ENCODE data around the gene PARVA. TPM values are rescaled to one million over a fixed set of nuclear protein-coding genes. Genes with fewer than 3 reads are reported as not detected.

Gene PARVA
- total RNA-seq, 1 experiment from 2014 or later: 31.5 TPM

DNA sequence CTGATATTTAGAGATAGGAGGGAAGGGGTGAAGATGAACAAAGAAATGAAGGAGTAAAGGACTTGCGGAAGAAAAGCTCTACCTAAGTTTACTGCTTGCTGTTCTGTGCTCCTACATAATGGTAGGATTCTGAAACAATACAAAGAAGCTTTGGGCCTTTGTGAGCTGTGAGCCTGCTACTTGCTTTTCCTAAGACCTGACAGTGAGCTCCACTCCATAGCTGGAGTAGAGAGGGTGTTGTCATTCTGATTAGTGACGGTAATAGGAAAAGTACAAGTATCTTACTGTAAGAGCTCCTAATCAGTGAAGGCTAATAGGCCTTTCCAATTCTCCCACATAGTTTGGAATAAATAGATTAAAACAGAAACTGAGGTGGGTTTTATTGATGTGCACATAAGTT is 75.9 kb downstream of the PARVA start:
- H3K4me3 ChIP-seq: no peak overlapping the region
- H3K79me2 ChIP-seq (ENCODE audit: low read depth): no peaks in the 10 kb centered on the region
- no peaks in the 10 kb centered on the region for H3K9me3 ChIP-seq (ENCODE audit: insufficient read depth, low read depth)
- peaks cover 17% of the 10 kb centered on the region for H3K4me1 ChIP-seq (replicated peaks; ENCODE audit: insufficient read depth)
- peaks cover 11% of the 10 kb centered on the region for H3F3A ChIP-seq (ENCODE audit: insufficient read depth, low read depth)
- TF ChIP-seq, protein P1, sequence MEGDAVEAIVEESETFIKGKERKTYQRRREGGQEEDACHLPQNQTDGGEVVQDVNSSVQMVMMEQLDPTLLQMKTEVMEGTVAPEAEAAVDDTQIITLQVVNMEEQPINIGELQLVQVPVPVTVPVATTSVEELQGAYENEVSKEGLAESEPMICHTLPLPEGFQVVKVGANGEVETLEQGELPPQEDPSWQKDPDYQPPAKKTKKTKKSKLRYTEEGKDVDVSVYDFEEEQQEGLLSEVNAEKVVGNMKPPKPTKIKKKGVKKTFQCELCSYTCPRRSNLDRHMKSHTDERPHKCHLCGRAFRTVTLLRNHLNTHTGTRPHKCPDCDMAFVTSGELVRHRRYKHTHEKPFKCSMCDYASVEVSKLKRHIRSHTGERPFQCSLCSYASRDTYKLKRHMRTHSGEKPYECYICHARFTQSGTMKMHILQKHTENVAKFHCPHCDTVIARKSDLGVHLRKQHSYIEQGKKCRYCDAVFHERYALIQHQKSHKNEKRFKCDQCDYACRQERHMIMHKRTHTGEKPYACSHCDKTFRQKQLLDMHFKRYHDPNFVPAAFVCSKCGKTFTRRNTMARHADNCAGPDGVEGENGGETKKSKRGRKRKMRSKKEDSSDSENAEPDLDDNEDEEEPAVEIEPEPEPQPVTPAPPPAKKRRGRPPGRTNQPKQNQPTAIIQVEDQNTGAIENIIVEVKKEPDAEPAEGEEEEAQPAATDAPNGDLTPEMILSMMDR (conservative IDR thresholded peaks at IDR 0.05): no peak
- TF ChIP-seq EZH2 (IDR thresholded peaks at IDR 0.05; ENCODE audit: low read depth): no peak
- intact Hi-C loops (cut with micrococcal nuclease; ENCODE audit: unreplicated experiment): no loop called here
- no peaks in the 10 kb centered on the region for H3K36me3 ChIP-seq (ENCODE audit: low read depth)
- H3K9me2 ChIP-seq (ENCODE audit: insufficient read depth): no peaks in the 10 kb centered on the region
- no peaks in the 10 kb centered on the region for H3K27me3 ChIP-seq (ENCODE audit: insufficient read depth, low read depth)
- CTCF ChIA-PET: no interaction called here
- no TSS peak for BruUV-seq (replicated peaks)
- no peaks in the 10 kb centered on the region for H4K20me1 ChIP-seq (ENCODE audit: insufficient read depth)
- no peak overlapping the region for H2AFZ ChIP-seq
- no peak overlapping the region for H3K27ac ChIP-seq
- H3K4me2 ChIP-seq: no peak overlapping the region
- POLR2A ChIA-PET (ENCODE audit: unreplicated experiment): no interaction called here
- no peak for DNase-seq

DNA sequence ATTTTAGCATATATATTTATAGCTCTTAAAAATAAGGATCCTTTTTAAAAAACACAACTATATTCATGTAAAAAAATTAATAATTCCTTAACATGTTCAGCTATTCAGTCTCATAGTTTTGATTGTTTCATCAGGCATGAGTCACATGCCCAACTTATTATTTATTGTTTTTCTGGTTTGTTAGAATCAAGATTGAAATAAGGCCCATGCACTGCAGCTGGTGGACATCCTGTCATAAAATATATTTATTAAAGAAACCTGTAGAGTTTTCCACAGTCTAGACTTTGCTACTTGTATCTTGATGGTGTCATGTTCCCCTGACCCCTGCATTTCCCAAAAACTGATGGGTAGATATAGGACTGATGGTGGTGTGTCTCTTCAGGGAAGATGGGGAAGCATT is 77.4 kb downstream of the PARVA start:
- BruUV-seq (replicated peaks): no TSS peak
- no peaks in the 10 kb centered on the region for H4K20me1 ChIP-seq (ENCODE audit: insufficient read depth)
- CTCF ChIA-PET: no interaction called here

DNA sequence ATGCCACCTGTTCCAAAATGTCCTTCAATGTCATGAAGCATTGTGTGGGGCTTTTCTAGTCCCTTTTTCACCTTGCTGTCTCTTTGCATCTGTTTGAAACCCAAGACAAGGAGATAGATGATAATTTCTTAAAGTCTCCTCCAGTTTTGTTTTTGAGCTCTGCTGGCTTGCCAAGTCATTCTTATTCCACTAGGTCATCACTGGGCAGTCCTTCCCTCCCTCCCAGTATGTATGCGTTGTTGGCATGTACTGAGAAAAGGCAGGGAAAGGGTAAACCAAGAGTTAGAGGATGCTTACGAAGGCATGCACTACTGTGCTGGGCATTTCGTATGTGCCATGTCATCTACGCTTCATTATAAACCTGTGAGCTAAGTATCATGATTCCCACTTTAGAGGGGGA is 78.6 kb downstream of the PARVA start:
- no peak overlapping the region for H2AFZ ChIP-seq
- no peaks in the 10 kb centered on the region for H3K9me3 ChIP-seq (ENCODE audit: insufficient read depth, low read depth)
- TF ChIP-seq EZH2 (IDR thresholded peaks at IDR 0.05; ENCODE audit: low read depth): no peak
- TF ChIP-seq, protein P1 (conservative IDR thresholded peaks at IDR 0.05): no peak
- BruUV-seq (replicated peaks): no TSS peak
- ChIA-PET POLR2A (ENCODE audit: unreplicated experiment) (interaction anchor here (0.7 kb wide), 1 partner anchor 239 kb away, joined by 3 read pairs; no protein-coding TSS in a partner anchor), CTCF (no interaction called here)
- H3K4me3 ChIP-seq: no peak overlapping the region
- H4K20me1 ChIP-seq (ENCODE audit: insufficient read depth): no peaks in the 10 kb centered on the region
- no peaks in the 10 kb centered on the region for H3K9me2 ChIP-seq (ENCODE audit: insufficient read depth)
- no peaks in the 10 kb centered on the region for H3F3A ChIP-seq (ENCODE audit: insufficient read depth, low read depth)
- intact Hi-C loops (cut with micrococcal nuclease; ENCODE audit: unreplicated experiment): no loop called here
- H3K4me2 ChIP-seq: no peak overlapping the region
- no peaks in the 10 kb centered on the region for H3K27me3 ChIP-seq (ENCODE audit: insufficient read depth, low read depth)
- DNase-seq: no peak
- H3K4me1 ChIP-seq (replicated peaks; ENCODE audit: insufficient read depth): peaks cover 1% of the 10 kb centered on the region
- no peak overlapping the region for H3K27ac ChIP-seq
- no peaks in the 10 kb centered on the region for H3K79me2 ChIP-seq (ENCODE audit: low read depth)
- no peaks in the 10 kb centered on the region for H3K36me3 ChIP-seq (ENCODE audit: low read depth)

More for the DNA sequence above, 77.4 kb downstream of the PARVA start:
- no peaks in the 10 kb centered on the region for H3K36me3 ChIP-seq (ENCODE audit: low read depth)
- intact Hi-C loops (cut with micrococcal nuclease; ENCODE audit: unreplicated experiment): no loop called here
- no peaks in the 10 kb centered on the region for H3K9me3 ChIP-seq (ENCODE audit: insufficient read depth, low read depth)
- no peak overlapping the region for H3K4me2 ChIP-seq
- H3K9me2 ChIP-seq (ENCODE audit: insufficient read depth): no peaks in the 10 kb centered on the region
- H2AFZ ChIP-seq: no peak overlapping the region
- DNase-seq: no peak
- no peak overlapping the region for H3K27ac ChIP-seq
- H3K4me1 ChIP-seq (replicated peaks; ENCODE audit: insufficient read depth): peaks cover 13% of the 10 kb centered on the region
- POLR2A ChIA-PET (ENCODE audit: unreplicated experiment): no interaction called here
- H3F3A ChIP-seq (ENCODE audit: insufficient read depth, low read depth): peaks cover 8% of the 10 kb centered on the region
- TF ChIP-seq, protein P1 (conservative IDR thresholded peaks at IDR 0.05): no peak
- TF ChIP-seq EZH2 (IDR thresholded peaks at IDR 0.05; ENCODE audit: low read depth): no peak
- H3K27me3 ChIP-seq (ENCODE audit: insufficient read depth, low read depth): no peaks in the 10 kb centered on the region
- no peak overlapping the region for H3K4me3 ChIP-seq
- no peaks in the 10 kb centered on the region for H3K79me2 ChIP-seq (ENCODE audit: low read depth)
